ENCODE measurements around the gene BICDL1. TPM values are rescaled to one million over a fixed set of nuclear protein-coding genes. Genes with fewer than 3 reads are reported as not detected.
"Not testable (repeated sequence)": the region's sequence is repeated elsewhere in the genome, so short reads cannot be mapped to it uniquely, and the experiment has no call there.

Gene BICDL1
- total RNA-seq, 1 experiment from 2014 or later, result 18.2 TPM

DNA sequence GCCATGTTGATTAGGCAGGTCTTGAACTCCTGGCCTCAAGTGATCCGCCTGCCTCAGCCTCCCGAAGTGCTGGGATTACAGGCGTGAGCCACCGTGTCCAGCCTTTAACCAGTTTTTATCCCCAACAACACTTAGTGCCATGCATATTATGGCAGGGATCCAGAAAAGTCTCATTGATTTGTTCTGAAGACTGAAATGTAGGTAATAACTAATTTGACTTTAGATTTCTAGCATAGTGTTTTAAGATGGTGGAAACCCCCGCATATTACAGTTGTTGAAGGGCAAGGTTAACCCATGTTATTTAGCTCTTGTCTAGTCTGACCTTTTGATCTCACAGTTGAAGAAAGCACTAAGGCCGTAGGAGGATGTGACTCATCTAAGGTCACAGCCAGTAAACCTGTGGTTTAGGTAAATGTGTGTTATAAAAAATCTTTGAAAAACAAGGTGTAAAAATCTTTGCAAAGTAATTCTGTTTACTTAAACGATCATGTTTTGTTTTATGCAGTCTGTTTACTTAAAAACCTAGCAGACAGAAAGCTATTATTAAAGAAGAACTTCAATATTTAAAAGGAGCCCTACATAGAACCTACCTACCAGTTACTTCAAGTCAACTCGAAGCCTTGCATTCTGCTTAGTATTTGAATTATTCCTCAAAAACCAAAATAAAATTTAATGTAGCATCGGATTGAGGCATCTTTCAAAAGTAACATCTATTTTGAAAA, 24.8 kb downstream of the BICDL1 start:
- TF ChIP-seq EGR1 (IDR thresholded peaks at IDR 0.05; ENCODE audit: low read depth) (peak; percentile 41; the same call in 1 of the 2 replicates), RAD21 (IDR thresholded peaks at IDR 0.05; ENCODE audit: low read depth) (peak; percentile 2; the same call in 1 of the 2 replicates), SP1 (IDR thresholded peaks at IDR 0.05; ENCODE audit: low read depth) (peak; percentile 60), TCF7L2 (IDR thresholded peaks at IDR 0.05; ENCODE audit: borderline replicate concordance, extremely low read depth, insufficient read depth, insufficient read length) (peak; percentile 83), FOSL1 (IDR thresholded peaks at IDR 0.05; ENCODE audit: low read depth) (peak; percentile 88), JUND (IDR thresholded peaks at IDR 0.05) (peak; percentile 84), SIN3A (IDR thresholded peaks at IDR 0.05; ENCODE audit: low read depth) (no peak)
- TF ChIP-seq, protein P1, sequence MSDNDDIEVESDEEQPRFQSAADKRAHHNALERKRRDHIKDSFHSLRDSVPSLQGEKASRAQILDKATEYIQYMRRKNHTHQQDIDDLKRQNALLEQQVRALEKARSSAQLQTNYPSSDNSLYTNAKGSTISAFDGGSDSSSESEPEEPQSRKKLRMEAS (IDR thresholded peaks at IDR 0.05), result 0 out of 2 replicates have a peak, but pooled peaks have one; percentile 21
- TF ChIP-seq, protein P2, sequence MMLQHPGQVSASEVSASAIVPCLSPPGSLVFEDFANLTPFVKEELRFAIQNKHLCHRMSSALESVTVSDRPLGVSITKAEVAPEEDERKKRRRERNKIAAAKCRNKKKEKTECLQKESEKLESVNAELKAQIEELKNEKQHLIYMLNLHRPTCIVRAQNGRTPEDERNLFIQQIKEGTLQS (IDR thresholded peaks at IDR 0.05), result no peak

DNA sequence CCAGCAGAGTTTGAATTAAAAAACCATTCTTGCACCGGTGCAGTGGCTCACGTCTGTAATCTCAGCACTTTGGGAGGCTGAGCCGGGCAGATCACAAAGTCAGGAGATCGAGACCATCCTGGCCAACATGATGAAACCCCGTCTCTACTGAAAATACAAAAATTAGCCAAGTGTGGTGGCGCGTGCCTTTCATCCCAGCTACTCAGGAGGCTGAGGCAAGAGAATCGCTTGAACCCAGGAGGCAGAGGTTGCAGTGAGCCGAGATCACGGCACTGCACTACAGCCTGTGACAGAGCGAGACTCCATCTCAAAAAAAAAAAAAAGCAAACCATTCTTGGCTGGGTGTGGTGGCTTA, 25.3 kb downstream of the BICDL1 start:
- BruUV-seq (replicated peaks); H3K27me3 ChIP-seq (ENCODE audit: insufficient read depth, low read length); H3K9ac ChIP-seq (ENCODE audit: low read length); H2AFZ ChIP-seq (ENCODE audit: low read depth, low read length, poor library complexity, severe bottlenecking); H3K9me3 ChIP-seq (ENCODE audit: control insufficient read depth in 1 of 2, insufficient read depth in 1 of 2, low read depth in 1 of 2, low read length in 2 of 2); H3K79me2 ChIP-seq (ENCODE audit: insufficient read depth, low read length); POLR2A ChIA-PET; H3K9me2 ChIP-seq (ENCODE audit: insufficient read depth); intact Hi-C loops (cut with micrococcal nuclease); H4K20me1 ChIP-seq (ENCODE audit: insufficient read depth); DNase-seq (ENCODE audit: low read depth, low spot score); H3K36me3 ChIP-seq (ENCODE audit: control insufficient read depth in 1 of 2, insufficient read depth in 2 of 2, low read length in 2 of 2); RAD21 ChIA-PET (ENCODE audit: low non-redundant PET in 1 of 2, low total read pairs in 2 of 2, uncharacterized antibody in 2 of 2, unreplicated experiment in 2 of 2); H3K27ac ChIP-seq (ENCODE audit: low read depth, low read length); CTCF ChIA-PET; H3K4me3 ChIP-seq (replicated peaks in 1 of 2; ENCODE audit: low read depth in 1 of 2, low read length in 2 of 2): not testable (repeated sequence)
- H3K4me2 ChIP-seq (ENCODE audit: low read length), result peak overlapping the region; percentile 65
- peaks cover 19 to 22% of the 10 kb centered on the region in 2 experiments for H3K4me1 ChIP-seq (ENCODE audit: control insufficient read depth in 1 of 2, insufficient read depth in 2 of 2, low read length in 2 of 2)
- 0 out of 2 replicates have a peak, but pooled peaks have one; percentile 13 for ATAC-seq

More for the DNA sequence above, 24.8 kb downstream of the BICDL1 start:
- RAD21 ChIA-PET (ENCODE audit: low non-redundant PET in 1 of 2, low total read pairs in 2 of 2, uncharacterized antibody in 2 of 2, unreplicated experiment in 2 of 2), result no interaction called here
- no TSS peak for BruUV-seq (replicated peaks)
- intact Hi-C loops (cut with micrococcal nuclease), result no loop called here
- Histone ChIP-seq H4K20me1 (ENCODE audit: insufficient read depth) (no peaks in the 10 kb centered on the region), H3K36me3 (ENCODE audit: control insufficient read depth in 1 of 2, insufficient read depth in 2 of 2, low read length in 2 of 2) (no peaks in the 10 kb centered on the region), H2AFZ (ENCODE audit: low read depth, low read length, poor library complexity, severe bottlenecking) (no peak overlapping the region), H3K4me2 (ENCODE audit: low read length) (peak overlapping the region; percentile 65), H3K9ac (ENCODE audit: low read length) (no peak overlapping the region), H3K9me3 (ENCODE audit: control insufficient read depth in 1 of 2, insufficient read depth in 1 of 2, low read depth in 1 of 2, low read length in 2 of 2) (no peaks in the 10 kb centered on the region), H3K79me2 (ENCODE audit: insufficient read depth, low read length) (no peaks in the 10 kb centered on the region), H3K4me3 (replicated peaks in 1 of 2; ENCODE audit: low read depth in 1 of 2, low read length in 2 of 2) (no peak overlapping the region), H3K4me1 (ENCODE audit: control insufficient read depth in 1 of 2, insufficient read depth in 2 of 2, low read length in 2 of 2) (peaks cover 19 to 22% of the 10 kb centered on the region in 2 experiments), H3K9me2 (ENCODE audit: insufficient read depth) (no peaks in the 10 kb centered on the region), H3K27me3 (ENCODE audit: insufficient read depth, low read length) (no peaks in the 10 kb centered on the region), H3K27ac (ENCODE audit: low read depth, low read length) (no peak overlapping the region)
- ATAC-seq (peak; percentile 88), DNase-seq (ENCODE audit: low read depth, low spot score) (peak; percentile 35)
- POLR2A ChIA-PET, result no interaction called here
- CTCF ChIA-PET, result no interaction called here
